Measurements from ENCODE around the gene SOAT1. TPM values are rescaled to one million over a fixed set of nuclear protein-coding genes. Genes with fewer than 3 reads are reported as not detected.

SOAT1 gene
- total RNA-seq, 1 experiment from 2014 or later = 7.5 TPM

DNA sequence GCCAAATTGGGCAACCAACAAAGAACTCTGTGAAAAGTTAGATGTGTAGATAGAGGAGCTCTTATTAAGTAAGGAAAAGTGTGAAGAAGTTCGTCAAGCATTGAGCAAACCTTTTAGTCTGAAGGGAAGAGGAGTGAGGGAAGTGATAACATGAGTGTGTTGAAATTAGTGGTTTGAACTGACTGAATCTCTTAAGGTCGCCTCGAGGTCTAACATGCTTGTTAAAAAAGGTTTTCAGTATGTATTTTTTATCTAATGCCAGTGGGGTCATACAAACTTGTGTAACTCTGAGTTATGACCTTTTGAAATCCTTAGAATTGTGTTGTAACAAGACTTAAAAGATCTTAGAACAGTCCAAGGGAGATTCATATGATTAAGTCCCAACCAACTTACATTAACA is 34.1 kb downstream of the SOAT1 start:
- no peak overlapping the region for H2BK15ac ChIP-seq (ENCODE audit: low read depth, low read length)
- H3T11ph ChIP-seq (ENCODE audit: low read length) = no peak overlapping the region
- no peaks in the 10 kb centered on the region for H3K79me2 ChIP-seq (ENCODE audit: insufficient read depth, low read length)
- H4K5ac ChIP-seq (ENCODE audit: insufficient read length, low read depth, low read length) = no peak overlapping the region
- no peaks in the 10 kb centered on the region for H3K23me2 ChIP-seq (ENCODE audit: insufficient read length, low read depth, low read length, poor library complexity, severe bottlenecking)
- H4K8ac ChIP-seq (replicated peaks; ENCODE audit: insufficient read length, low read depth, low read length) = no peak overlapping the region
- peaks cover 9 to 11% of the 10 kb centered on the region in 2 experiments for H3K4me1 Mint-ChIP-seq
- no peaks in the 10 kb centered on the region for H4K20me1 ChIP-seq (ENCODE audit: control insufficient read depth, insufficient read depth, insufficient read length)
- no peak overlapping the region for H3K18ac ChIP-seq (ENCODE audit: insufficient read length, low read depth, low read length)
- no peak overlapping the region for H2BK20ac ChIP-seq (ENCODE audit: low read depth, low read length, poor library complexity, severe bottlenecking)
- no peaks in the 10 kb centered on the region for H3K27me3 Mint-ChIP-seq (ENCODE audit: low read depth)
- H3K4me1 ChIP-seq (ENCODE audit: insufficient read depth, low read length) = no peaks in the 10 kb centered on the region
- H3K9ac ChIP-seq (ENCODE audit: extremely low read depth, insufficient read length, low read length) = no peak overlapping the region
- no peak overlapping the region for H3K27ac Mint-ChIP-seq
- no peak overlapping the region for H2BK5ac ChIP-seq (ENCODE audit: insufficient read length, low read length)
- no peak overlapping the region for H3K4me2 ChIP-seq (ENCODE audit: insufficient read depth, insufficient read length, low read length)
- WGBS (ENCODE audit: extremely low coverage, insufficient read length, low lambda C conversion rate) = no CpG with 5 or more reads among the region's 3 CpGs
- H3K9me3 ChIP-seq (ENCODE audit: control insufficient read depth, low read depth, low read length) = no peaks in the 10 kb centered on the region
- no peak overlapping the region for H3K56ac ChIP-seq (ENCODE audit: insufficient read length, low read depth, low read length)
- no peak overlapping the region for H3K27ac ChIP-seq (ENCODE audit: insufficient read length, low read depth, low read length)
- no peaks in the 10 kb centered on the region for H3K79me1 ChIP-seq (ENCODE audit: insufficient read depth, low read depth, low read length, poor library complexity, severe bottlenecking)
- H4K91ac ChIP-seq (ENCODE audit: insufficient read length, low read depth, low read length) = no peak overlapping the region
- no peak overlapping the region for H3K4me3 Mint-ChIP-seq
- H3K14ac ChIP-seq (ENCODE audit: insufficient read depth, low read length) = no peak overlapping the region
- no peaks in the 10 kb centered on the region for H3K27me3 ChIP-seq (ENCODE audit: insufficient read depth, low read length)
- H2BK120ac ChIP-seq (ENCODE audit: low read depth, low read length, poor library complexity, severe bottlenecking) = no peak overlapping the region
- TF ChIP-seq, protein P1, sequence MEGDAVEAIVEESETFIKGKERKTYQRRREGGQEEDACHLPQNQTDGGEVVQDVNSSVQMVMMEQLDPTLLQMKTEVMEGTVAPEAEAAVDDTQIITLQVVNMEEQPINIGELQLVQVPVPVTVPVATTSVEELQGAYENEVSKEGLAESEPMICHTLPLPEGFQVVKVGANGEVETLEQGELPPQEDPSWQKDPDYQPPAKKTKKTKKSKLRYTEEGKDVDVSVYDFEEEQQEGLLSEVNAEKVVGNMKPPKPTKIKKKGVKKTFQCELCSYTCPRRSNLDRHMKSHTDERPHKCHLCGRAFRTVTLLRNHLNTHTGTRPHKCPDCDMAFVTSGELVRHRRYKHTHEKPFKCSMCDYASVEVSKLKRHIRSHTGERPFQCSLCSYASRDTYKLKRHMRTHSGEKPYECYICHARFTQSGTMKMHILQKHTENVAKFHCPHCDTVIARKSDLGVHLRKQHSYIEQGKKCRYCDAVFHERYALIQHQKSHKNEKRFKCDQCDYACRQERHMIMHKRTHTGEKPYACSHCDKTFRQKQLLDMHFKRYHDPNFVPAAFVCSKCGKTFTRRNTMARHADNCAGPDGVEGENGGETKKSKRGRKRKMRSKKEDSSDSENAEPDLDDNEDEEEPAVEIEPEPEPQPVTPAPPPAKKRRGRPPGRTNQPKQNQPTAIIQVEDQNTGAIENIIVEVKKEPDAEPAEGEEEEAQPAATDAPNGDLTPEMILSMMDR (conservative IDR thresholded peaks at IDR 0.05) = no peak
- no peak overlapping the region for H3K4ac ChIP-seq (ENCODE audit: low read depth, low read length)
- peaks cover 4 to 6% of the 10 kb centered on the region in 2 experiments; a peak in 3 of 5 replicates for H3K9me3 Mint-ChIP-seq
- no peak overlapping the region for H2AFZ ChIP-seq (ENCODE audit: low read length)
- H3K23ac ChIP-seq (ENCODE audit: insufficient read length, low read depth, low read length) = no peak overlapping the region
- no peak for DNase-seq
- peaks cover 0 to 8% (median 6%) of the 10 kb centered on the region in 3 experiments; a peak in 5 of 7 replicates for H3K36me3 Mint-ChIP-seq (ENCODE audit: insufficient read depth in 1 of 3, low read depth in 3 of 3)
- H2BK12ac ChIP-seq (ENCODE audit: insufficient read length, low read depth, low read length) = no peak overlapping the region
- no peak overlapping the region for H2AK5ac ChIP-seq (ENCODE audit: insufficient read length, low read length)

Data from H9 (cell line).